Ammon's horn (tissue), 1 donor: ENCODE measurements around the gene MLXIP.
"Not testable (repeated sequence)": the region's sequence is repeated elsewhere in the genome, so short reads cannot be mapped to it uniquely, and the experiment has no call there.

Experiments used
- DNase-seq: peaks from one replicate; pipeline ENCODE4 v3.0.0-alpha.2; 2016; ENCODE audit warnings: low spot score

MLXIP gene

GRCh38 chr12:122096591-122097149 is 18.1 kb downstream of the MLXIP start:
- peak; percentile 43 for DNase-seq

GRCh38 chr12:122097584-122097926 is 19.0 kb downstream of the MLXIP start:
- DNase-seq: no peak

GRCh38 chr12:122097927-122098756 is 19.6 kb downstream of the MLXIP start:
- DNase-seq: peak; percentile 90

- DNase-seq: no peak
These were observed 20.8 kb downstream of the MLXIP start for GRCh38 chr12:122099280-122099749.

- DNase-seq: no peak
These were observed 21.3 kb downstream of the MLXIP start for GRCh38 chr12:122099856-122100255.

GRCh38 chr12:122100568-122100967 is 22.0 kb downstream of the MLXIP start:
- DNase-seq: no peak

GRCh38 chr12:122102331-122102730 is 23.8 kb downstream of the MLXIP start:
- DNase-seq: no peak

- no peak for DNase-seq
These were observed 26.3 kb downstream of the MLXIP start for GRCh38 chr12:122104844-122105243.

GRCh38 chr12:122105496-122105895 is 26.9 kb downstream of the MLXIP start:
- DNase-seq: not testable (repeated sequence)

- peak; percentile 35 for DNase-seq
These were observed 28.3 kb downstream of the MLXIP start for GRCh38 chr12:122106843-122107242.

- no peak for DNase-seq
These were observed 28.7 kb downstream of the MLXIP start for GRCh38 chr12:122107261-122107660.

GRCh38 chr12:122111089-122111641 is 32.6 kb downstream of the MLXIP start:
- no peak for DNase-seq

GRCh38 chr12:122116707-122117535 is 38.4 kb downstream of the MLXIP start:
- peak; percentile 96 for DNase-seq

GRCh38 chr12:122117979-122118378 is 39.4 kb downstream of the MLXIP start:
- DNase-seq: no peak

GRCh38 chr12:122121341-122121740 is 42.8 kb downstream of the MLXIP start:
- DNase-seq: not testable (repeated sequence)

- DNase-seq: no peak
These were observed 43.2 kb downstream of the MLXIP start for GRCh38 chr12:122121745-122122144.

- peak; percentile 68 for DNase-seq
These were observed 44.6 kb downstream of the MLXIP start for GRCh38 chr12:122123051-122123760.

- DNase-seq: no peak
These were observed 45.2 kb downstream of the MLXIP start for GRCh38 chr12:122123761-122124145.

GRCh38 chr12:122124370-122124769 is 45.8 kb downstream of the MLXIP start:
- DNase-seq: no peak

- no peak for DNase-seq
These were observed 47.1 kb downstream of the MLXIP start for GRCh38 chr12:122125452-122126341.

GRCh38 chr12:122126342-122126635 is 47.7 kb downstream of the MLXIP start:
- no peak for DNase-seq
